Kidney (tissue), 14 donors: Measurements from ENCODE around the gene SAA4. TPM values are rescaled to one million over a fixed set of nuclear protein-coding genes. Genes with fewer than 3 reads are reported as not detected.

ENCODE experiments used
- DNase-seq, 5 donors: peaks; one replicate each; pipeline ENCODE4 v3.0.0-alpha.2; 2013 to 2020
- FAIRE-seq: peaks from 2 replicates; lab custom pipeline; 2012; peaks lifted over from hg19 to GRCh38; lab: Jason Lieb, UNC
- H3K27ac ChIP-seq, 2 donors: one replicate each; pipeline ENCODE4 v1.7.0; 2013; ENCODE audit warnings: low read depth in 2 of 2, low read length in 2 of 2, inconsistent platforms in 1 of 2
- H3K27me3 ChIP-seq: one replicate; pipeline ENCODE4 v1.7.1; 2013; ENCODE audit warnings: low read length, inconsistent platforms; ENCODE audit not compliant: control insufficient read depth, insufficient read depth
- H3K36me3 ChIP-seq, 3 donors: one replicate each; pipeline versions ENCODE4 v1.7.0 to v1.7.1; 2013; ENCODE audit warnings: low read length in 3 of 3, control low read depth in 1 of 3, inconsistent platforms in 1 of 3; ENCODE audit not compliant: insufficient read depth in 3 of 3, control insufficient read depth in 2 of 3
- H3K4me1 ChIP-seq, 3 donors: one replicate each; pipeline versions ENCODE4 v1.7.0 to v1.7.1; 2013; ENCODE audit warnings: low read length in 3 of 3, inconsistent platforms in 1 of 3, low read depth in 1 of 3; ENCODE audit not compliant: control insufficient read depth in 2 of 3, insufficient read depth in 2 of 3
- H3K4me3 ChIP-seq, 3 donors: one replicate each; pipeline versions ENCODE4 v1.7.0 to v1.8.1; 2013; ENCODE audit warnings: low read length in 3 of 3, control low read depth in 1 of 3, inconsistent platforms in 1 of 3
- H3K9ac ChIP-seq, 3 donors: one replicate each; pipeline versions ENCODE4 v1.7.0 to v1.7.1; 2013; ENCODE audit warnings: low read length in 3 of 3, control low read depth in 1 of 3, inconsistent platforms in 1 of 3
- H3K9me3 ChIP-seq, 3 donors: one replicate each; pipeline versions ENCODE4 v1.7.0 to v1.7.1; 2013; ENCODE audit warnings: low read length in 3 of 3, control low read depth in 1 of 3, inconsistent platforms in 1 of 3; ENCODE audit not compliant: control insufficient read depth in 2 of 3, insufficient read depth in 1 of 3
- intact Hi-C: fragments of 100-400 bp; cut with DNase I; formaldehyde crosslinking; loops from one replicate; pipeline ENCODE4 v1.11.1; 2022
- polyA plus RNA-seq: library from polyadenylated mRNA; stranded (reverse); fragments of 350-450 nt; fragmentation: Illumina TruSeq; extraction: RNeasy Lipid Tissue Mini Kit (QIAGEN cat#74804); gene quantifications from one replicate; pipeline ENCODE4 v1.2.3, GENCODE V29; 2014; ENCODE audit warnings: low read depth, low replicate concordance; ENCODE audit not compliant: insufficient read depth
- total RNA-seq: library from RNA; stranded (reverse); fragmentation: NEBNext Ultra II Directional; extraction: Animal tissue kit (Norgen Biotek cat#: 25700); gene quantifications from one replicate; pipeline ENCODE4 v1.2.1, GENCODE V29; 2021
- TF ChIP-seq, protein P1 (sequence below): IDR thresholded peaks from 3 replicates; pipeline ENCODE4 v1.5.1; 2012; ENCODE audit warnings: mild to moderate bottlenecking, moderate library complexity, borderline replicate concordance; ENCODE audit not compliant: insufficient read depth; ENCODE audit errors: extremely low read depth
- donor health status: control.
- donor health status: control.
- donor health status: control.
- donor health status: control.
- donor health status: control.
- donor health status: DM: yes; HTN: yes; CAD: no.
- donor health status: Normal renal cell carcinoma (clear cell type).

Gene SAA4
- total and polyA plus RNA-seq, 2 donors from 2014 or later, result 1.3 TPM; not detected in 1

GRCh38 chr11:18188796-18189195, 47.8 kb downstream of the SAA4 start:
- FAIRE-seq, result no peak
- Histone ChIP-seq H3K36me3 (no peaks in the 10 kb centered on the region), H3K27me3 (no peaks in the 10 kb centered on the region), H3K4me3 (no peak overlapping the region), H3K9ac (no peak overlapping the region), H3K9me3 (no peaks in the 10 kb centered on the region), H3K27ac (no peak overlapping the region), H3K4me1 (no peaks in the 10 kb centered on the region)
- TF ChIP-seq, protein P1, sequence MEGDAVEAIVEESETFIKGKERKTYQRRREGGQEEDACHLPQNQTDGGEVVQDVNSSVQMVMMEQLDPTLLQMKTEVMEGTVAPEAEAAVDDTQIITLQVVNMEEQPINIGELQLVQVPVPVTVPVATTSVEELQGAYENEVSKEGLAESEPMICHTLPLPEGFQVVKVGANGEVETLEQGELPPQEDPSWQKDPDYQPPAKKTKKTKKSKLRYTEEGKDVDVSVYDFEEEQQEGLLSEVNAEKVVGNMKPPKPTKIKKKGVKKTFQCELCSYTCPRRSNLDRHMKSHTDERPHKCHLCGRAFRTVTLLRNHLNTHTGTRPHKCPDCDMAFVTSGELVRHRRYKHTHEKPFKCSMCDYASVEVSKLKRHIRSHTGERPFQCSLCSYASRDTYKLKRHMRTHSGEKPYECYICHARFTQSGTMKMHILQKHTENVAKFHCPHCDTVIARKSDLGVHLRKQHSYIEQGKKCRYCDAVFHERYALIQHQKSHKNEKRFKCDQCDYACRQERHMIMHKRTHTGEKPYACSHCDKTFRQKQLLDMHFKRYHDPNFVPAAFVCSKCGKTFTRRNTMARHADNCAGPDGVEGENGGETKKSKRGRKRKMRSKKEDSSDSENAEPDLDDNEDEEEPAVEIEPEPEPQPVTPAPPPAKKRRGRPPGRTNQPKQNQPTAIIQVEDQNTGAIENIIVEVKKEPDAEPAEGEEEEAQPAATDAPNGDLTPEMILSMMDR, result no peak
- intact Hi-C loops, result no loop called here
- peak in 1 of 5 donors; percentile 36 for DNase-seq

Other genes starting within 250 kb of the SAA4 start
- gene SERGEF, start 223.8 kb downstream of the SAA4 start, total RNA-seq, result 33.2 TPM
- 63.0 TPM for gene SERGEF, start 223.8 kb downstream of the SAA4 start, polyA plus RNA-seq
- gene TPH1, start 190.5 kb downstream of the SAA4 start, total RNA-seq, result 0.60 TPM
- gene TPH1, start 190.5 kb downstream of the SAA4 start, polyA plus RNA-seq, result 0.09 TPM
- 12.9 TPM for gene SAAL1, start 130.7 kb downstream of the SAA4 start, total RNA-seq
- gene SAAL1, start 130.7 kb downstream of the SAA4 start, polyA plus RNA-seq, result 9.8 TPM
- not detected for gene MRGPRX3, start 104.2 kb downstream of the SAA4 start, total RNA-seq
- not detected for gene MRGPRX3, start 104.2 kb downstream of the SAA4 start, polyA plus RNA-seq
- not detected for gene MRGPRX4, start 64.0 kb downstream of the SAA4 start, total RNA-seq
- not detected for gene MRGPRX4, start 64.0 kb downstream of the SAA4 start, polyA plus RNA-seq
- 82.0 TPM for gene SAA2, start 11.9 kb upstream of the SAA4 start, total RNA-seq
- gene SAA2, start 11.9 kb upstream of the SAA4 start, polyA plus RNA-seq, result 4.4 TPM
- 192 TPM for gene SAA1, start 29.5 kb upstream of the SAA4 start, total RNA-seq
- 6.4 TPM for gene SAA1, start 29.5 kb upstream of the SAA4 start, polyA plus RNA-seq
- gene HPS5, start 85.3 kb upstream of the SAA4 start, total RNA-seq, result 17.2 TPM
- gene HPS5, start 85.3 kb upstream of the SAA4 start, polyA plus RNA-seq, result 7.7 TPM
- gene GTF2H1, start 85.8 kb upstream of the SAA4 start, total RNA-seq, result 43.2 TPM
- gene GTF2H1, start 85.8 kb upstream of the SAA4 start, polyA plus RNA-seq, result 21.4 TPM
- gene LDHA, start 157.8 kb upstream of the SAA4 start, total RNA-seq, result 755 TPM
- 466 TPM for gene LDHA, start 157.8 kb upstream of the SAA4 start, polyA plus RNA-seq
- not detected for gene LDHC, start 175.5 kb upstream of the SAA4 start, total RNA-seq
- gene LDHC, start 175.5 kb upstream of the SAA4 start, polyA plus RNA-seq, result 3.9 TPM
- gene LDHAL6A, start 219.1 kb upstream of the SAA4 start, total RNA-seq, result not detected
- 0.47 TPM for gene LDHAL6A, start 219.1 kb upstream of the SAA4 start, polyA plus RNA-seq